Activated CD4-positive, alpha-beta T cell treated with anti-CD3 and anti-CD28 coated beads, Interleukin-2, amount 50 U/mL, for 1 hour (primary cell): Measurements from ENCODE around the gene ABCF1.

Source experiments
- DNase-seq: peaks from one replicate; pipeline ENCODE4 v3.0.0-alpha.2; 2020

The ABCF1 gene

DNA sequence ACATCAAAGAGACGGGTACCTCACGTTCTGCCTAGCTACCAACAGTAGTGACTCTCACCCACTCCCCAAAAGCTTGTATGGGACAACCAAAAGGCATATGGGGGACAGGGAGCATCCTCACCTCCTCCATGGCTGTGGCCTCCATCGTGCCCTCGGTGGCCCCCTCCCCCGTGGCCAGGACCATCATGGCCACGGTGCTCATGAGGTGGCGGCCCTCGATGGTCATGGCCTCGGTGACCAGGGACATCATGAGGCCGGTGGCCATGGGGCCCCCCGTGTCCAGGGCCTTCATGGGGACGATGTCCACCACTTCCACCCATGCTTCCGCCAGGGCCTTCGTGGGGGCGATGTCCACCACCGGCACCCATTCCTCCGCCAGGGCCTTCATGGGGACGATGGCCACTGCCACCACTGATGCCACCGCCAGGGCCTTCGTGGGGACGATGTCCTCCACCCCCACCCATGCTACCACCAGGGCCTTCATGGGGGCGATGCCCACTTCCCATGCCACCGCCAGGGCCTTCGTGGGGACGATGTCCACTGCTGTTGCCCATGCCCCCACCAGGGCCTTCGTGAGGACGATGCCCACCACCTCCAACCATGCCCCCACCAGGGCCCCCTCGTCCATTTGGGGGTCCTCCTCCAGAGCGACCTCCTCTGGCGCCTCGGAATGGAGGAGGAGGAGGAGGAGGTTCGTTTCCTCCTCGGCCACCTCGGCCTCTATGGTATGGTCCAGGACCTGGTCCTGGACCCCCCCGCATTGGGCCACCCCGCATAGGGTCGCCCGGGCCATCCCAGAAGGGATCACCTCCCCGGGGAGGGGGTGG is 30.8 kb downstream of the ABCF1 start:
- DNase-seq, result no peak

DNA sequence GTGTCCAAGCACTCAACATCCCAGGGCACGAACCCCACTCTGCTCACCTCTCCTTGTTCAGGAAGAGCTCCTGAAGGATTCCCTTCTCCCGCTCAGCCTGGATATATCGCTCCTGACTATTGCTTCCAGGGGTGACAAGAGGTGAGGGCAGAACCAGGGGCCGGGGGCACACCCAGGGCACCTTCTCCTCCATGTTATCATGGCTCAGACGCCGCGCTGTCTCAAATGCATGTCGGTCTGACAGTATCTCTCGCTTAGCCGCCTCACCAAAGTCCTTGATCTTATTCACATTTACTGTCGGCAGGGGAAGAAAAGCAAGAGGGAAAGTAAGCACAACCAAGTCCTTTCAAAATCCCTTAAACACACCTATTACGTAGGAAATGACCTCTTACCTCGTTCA is 32.7 kb downstream of the ABCF1 start:
- no peak for DNase-seq

DNA sequence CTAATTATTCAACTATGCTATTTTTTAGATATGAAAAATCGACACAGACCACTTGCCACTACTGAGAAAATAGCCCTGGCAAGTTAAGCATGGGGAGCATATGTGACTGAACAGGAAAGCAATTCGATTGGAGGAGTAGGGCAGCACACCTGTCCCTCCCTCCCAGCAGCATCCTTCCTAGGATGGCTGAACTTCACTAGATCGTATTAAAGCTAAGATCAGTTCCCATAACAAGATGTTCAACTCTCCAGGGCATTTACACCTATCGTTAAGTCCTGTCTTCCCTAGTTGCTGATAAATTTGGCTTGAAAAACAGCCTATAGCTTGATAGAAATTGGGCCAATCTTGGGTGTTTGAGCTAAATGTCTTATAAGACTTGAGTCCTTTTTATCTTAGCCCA is 38.8 kb downstream of the ABCF1 start:
- no peak for DNase-seq

- DNase-seq, result no peak
Measured at GRCh38 chr6:30611150-30611855, 40.1 kb downstream of the ABCF1 start.

- no peak for DNase-seq
Measured at GRCh38 chr6:30611856-30612194, 40.6 kb downstream of the ABCF1 start.

DNA sequence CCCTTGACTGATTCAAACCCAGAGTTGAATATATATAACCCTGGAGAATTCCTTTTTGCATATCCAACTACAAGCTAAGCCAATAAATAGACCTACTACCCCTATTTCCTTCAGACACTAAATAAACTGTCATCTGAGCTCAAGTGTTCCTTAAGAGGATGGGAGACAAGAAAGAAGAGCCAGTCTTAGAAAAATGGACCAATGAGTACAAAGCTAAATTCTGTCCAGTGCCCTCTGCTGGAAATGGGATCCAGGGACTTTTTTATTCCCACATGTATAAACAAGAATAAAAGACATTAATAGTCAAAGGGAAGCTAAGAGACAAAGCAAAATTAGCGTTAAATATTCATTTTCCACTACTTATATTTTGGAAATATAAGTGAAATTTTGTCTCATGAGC is 41.0 kb downstream of the ABCF1 start:
- no peak for DNase-seq

GRCh38 chr6:30612687-30613248 is 41.5 kb downstream of the ABCF1 start:
- DNase-seq, result no peak

DNA sequence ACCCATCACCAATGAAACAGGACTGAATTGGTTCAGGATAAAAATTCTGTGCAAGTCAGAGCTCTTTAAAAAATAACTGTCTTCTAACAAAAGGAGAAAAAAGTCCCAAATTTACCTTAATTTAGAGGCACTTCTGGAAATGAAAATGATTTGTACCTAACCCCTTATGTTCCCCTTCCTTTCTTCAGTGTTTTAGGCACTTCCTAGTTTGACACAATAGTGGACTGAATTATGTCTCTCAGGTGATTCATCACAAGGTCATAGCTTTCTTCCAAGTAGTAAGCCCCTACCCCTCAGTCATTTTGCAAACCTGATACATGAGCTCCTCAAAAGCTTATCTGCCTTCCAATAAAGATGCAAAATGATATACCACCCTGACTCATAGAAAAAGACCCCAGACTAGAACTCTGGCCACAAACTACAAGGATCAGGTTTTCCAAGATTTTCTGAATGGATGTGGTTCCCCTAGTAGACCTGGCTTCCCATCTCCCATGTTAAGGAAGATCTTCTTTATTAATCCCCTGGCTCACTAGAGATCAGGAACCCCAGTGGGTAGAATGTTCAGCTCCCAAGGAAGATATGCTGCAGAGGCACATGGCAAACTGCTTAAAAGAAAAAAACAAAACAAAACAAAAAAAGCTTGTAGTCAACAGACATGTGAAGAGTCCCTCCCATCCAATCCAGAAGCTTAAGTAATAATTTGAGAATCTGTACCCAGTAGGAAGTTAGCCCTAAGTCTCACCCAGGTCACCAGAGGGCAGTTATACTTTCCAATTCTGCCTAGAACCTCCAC is 42.2 kb downstream of the ABCF1 start:
- no peak for DNase-seq

GRCh38 chr6:30614044-30614842 is 43.0 kb downstream of the ABCF1 start:
- no peak for DNase-seq

DNA sequence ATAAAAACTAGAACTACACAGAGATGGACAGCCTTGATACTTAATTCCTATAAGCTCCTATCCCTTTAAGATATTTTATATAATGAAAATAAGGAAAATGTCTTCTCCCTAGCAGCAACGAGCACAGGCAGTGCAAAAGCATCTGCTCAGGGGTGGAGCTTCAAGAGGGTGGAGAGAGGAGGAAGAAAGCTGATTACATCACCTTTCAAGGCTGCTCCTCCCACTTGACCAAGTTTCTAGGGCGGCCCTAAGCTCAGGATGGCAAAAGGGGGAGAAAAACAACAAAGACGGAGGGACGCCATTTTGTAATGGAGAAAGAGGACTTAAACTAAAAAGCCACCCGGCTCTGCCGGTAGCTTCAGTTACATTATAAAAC is 43.6 kb downstream of the ABCF1 start:
- DNase-seq, result peak; percentile 79

DNA sequence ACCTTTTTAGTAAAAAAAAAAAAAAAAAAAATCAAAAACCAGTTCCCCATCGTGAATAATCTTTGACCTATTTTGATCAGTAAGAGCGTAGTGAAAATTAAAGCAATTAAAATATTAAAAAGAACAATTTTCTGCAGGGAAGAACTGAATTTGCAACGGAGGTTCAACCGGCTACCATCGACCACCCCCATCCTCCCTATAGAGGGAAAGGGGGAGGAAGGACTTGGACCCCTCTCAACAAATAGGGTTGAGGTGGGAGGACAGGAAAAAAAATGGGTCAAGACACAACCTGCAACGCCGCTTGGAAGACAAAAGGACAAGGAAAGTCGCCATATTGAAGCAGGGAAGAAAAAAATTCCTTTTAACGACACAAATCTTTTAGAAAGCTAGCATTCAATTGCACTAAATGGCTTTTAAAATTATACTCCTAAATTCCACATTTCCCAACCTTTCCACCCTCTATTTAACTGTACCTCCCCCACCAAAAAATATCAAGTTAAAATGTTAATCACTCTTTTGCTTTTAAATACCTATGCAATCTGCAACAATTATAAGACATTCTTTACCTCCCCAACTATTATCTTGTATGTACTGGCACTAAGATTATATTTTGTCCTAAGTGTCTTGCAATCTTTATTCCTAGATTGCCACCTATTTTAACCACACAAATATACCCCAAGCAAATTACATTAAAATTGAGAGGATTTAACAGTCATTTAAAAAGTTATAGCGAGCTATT is 44.1 kb downstream of the ABCF1 start:
- peak; percentile 31 for DNase-seq

DNA sequence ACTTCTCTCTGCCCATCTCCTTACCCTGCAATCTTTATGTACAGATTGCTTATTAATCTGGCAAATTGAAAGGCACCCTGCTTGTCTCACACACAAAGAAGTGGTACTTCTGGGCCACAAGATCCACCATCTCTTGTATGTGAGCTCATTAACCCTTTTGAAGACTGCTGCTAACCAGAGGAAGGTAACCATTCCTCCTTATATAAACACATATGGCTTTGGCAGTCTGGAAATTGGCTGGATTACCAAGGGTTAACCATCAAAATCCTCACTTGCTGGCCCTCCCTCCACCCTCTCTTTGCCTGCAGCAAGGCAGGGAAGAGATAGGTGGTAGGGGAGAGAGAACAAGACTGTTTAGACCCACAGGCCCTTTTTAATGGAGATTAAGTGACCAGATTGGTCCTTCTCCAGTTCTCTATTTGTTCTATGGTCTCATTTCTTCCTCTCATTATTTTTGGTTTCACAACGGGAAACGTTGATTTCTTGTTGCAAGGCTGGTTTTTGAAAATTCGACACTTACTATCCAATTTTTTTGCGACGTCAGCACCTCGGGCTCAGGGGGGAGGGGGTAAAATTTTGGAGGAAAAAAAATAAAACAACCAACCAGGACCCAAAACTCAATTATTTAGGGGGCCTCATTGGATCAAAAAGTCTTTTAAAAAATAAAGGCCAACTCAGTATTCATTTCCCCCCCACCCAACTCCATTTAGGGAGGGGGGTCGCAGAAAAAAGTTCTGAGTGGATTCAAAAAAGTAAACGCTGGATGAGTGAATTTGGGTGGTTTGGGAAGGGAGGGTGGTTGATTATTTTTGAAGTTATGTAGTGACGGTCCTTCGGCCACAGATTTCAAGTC is 44.9 kb downstream of the ABCF1 start:
- DNase-seq, result peak; percentile 38

- DNase-seq, result peak; percentile 96
Measured at GRCh38 chr6:30616811-30617564, 45.7 kb downstream of the ABCF1 start, which contains the start of gene PPP1R10. Gene PPP1R10 (minus strand): TSS chr6:30617243. CDS start chr6:30609944, 7,299 bp downstream.

DNA sequence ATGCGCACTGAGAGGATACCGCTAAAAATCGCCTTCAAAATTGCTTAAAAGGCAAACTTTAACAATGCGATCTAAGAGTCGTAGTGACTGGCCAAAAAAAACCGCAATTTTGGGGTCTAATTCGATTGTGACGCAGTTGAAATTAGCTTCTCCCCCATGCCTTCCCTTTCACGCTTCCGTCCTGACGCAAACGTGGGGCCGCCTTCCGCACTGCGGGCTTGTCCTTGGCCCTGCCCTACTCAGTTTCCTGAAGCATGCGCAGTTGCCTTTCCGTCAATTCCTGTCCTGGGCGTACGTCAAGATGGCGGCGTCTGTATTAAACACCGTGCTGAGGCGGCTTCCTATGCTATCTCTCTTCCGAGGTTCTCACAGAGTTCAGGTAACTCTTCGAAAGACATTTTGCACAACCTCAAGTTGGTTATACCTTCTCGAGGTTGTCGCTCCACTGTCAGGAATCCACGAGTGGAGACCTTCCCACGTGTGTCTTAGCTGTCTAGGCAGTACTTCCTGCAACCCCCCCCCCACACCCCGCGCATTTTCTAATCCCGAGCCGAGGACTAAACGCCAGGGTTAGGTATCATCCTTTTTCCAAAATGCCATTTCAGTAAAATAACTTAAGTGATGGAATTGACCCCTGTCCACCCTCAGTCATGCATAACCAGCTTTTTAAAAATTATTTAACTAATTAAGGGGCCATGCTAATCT is 46.5 kb downstream of the ABCF1 start, which contains the start of gene MRPS18B:
TSS of gene MRPS18B (plus strand) at position 276 of the 705 bp plus-strand sequence. CDS start at position 302, 26 bp downstream.
- DNase-seq, result peak; percentile 96

- no peak for DNase-seq
Measured at GRCh38 chr6:30618270-30618797, 47.1 kb downstream of the ABCF1 start.

DNA sequence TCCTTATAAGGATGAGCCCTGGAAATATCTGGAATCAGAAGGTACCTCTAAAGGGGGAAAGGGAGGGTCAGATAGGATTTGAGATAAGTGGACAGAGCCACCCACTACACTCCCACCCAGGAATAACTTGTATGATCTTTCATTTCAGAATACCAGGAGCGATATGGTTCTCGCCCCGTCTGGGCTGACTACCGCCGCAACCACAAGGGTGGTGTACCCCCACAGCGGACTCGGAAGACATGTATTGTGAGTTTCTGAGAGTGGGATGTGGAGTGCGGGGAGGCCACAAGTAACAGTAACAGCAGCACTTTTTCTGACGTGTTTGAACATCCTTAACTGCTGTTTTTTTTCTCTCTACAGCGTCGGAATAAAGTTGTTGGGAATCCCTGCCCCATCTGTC is 48.3 kb downstream of the ABCF1 start:
- no peak for DNase-seq

- no peak for DNase-seq
Measured at GRCh38 chr6:30625511-30625910, 54.3 kb downstream of the ABCF1 start.

DNA sequence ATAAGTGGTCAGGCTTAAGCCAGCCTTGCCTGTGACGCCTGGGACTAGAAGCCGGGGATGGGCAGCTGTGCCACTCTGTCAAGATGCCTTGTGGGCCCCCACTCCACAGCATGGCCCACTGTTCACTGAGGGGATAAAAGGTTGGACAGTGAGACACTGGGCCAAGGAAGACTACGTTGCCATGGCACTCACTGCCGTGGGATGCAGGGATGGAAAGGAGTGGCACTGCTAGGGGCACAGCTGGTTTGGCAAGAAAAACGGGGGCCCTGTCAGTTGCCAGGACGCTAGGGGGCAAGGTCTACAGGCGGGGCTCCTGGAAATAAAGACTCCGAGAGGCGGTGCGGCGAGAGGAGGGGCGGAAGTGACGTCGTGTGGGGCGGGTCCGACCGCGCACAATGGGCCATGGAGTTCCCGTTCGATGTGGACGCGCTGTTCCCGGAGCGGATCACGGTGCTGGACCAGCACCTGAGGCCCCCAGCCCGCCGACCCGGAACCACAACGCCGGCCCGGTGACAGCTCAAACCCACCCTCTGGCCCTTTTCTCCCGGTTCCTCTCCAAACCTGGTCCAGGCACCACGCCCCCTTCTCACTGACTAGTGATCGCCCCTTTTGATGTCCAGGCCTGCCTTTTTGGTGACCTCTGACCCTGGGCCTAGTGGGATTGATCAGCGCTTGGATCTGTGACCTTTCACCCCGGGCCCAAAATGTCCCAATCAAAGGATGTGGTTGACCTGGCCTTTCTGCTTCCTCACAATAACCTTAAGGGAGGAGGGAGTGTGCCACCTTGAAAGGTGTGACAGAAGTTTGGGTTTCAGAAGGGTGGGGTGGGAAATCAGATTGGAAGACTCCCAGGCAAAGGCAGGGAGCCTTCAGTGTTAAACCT is 55.5 kb downstream of the ABCF1 start, which contains the start of gene ATAT1:
TSS of gene ATAT1 (plus strand) at position 391 of the 883 bp plus-strand sequence.
- DNase-seq, result peak; percentile 89
